Liver (tissue), 3 donors: Measurements from ENCODE around the gene PCID2.

Experiments
- MAX ChIP-seq: IDR thresholded peaks from 2 replicates; pipeline ENCODE4 v1.6.1; 2016; ENCODE audit warnings: antibody characterized with exemption
- NR2F2 ChIP-seq: IDR thresholded peaks from 2 replicates; pipeline ENCODE4 v1.6.1; 2016; ENCODE audit warnings: antibody characterized with exemption
- RAD21 ChIP-seq, 2 donors: IDR thresholded peaks; 2 replicates each; pipeline ENCODE4 v1.6.1; 2016; ENCODE audit warnings: antibody characterized with exemption in 2 of 2, mild to moderate bottlenecking in 2 of 2
- RXRA ChIP-seq, 2 donors: IDR thresholded peaks; 2 replicates each; pipeline ENCODE4 v1.6.1; 2017 to 2018; ENCODE audit warnings: antibody characterized with exemption in 2 of 2, mild to moderate bottlenecking in 1 of 2
- SP1 ChIP-seq: IDR thresholded peaks from 2 replicates; pipeline ENCODE4 v1.6.1; 2018; ENCODE audit warnings: antibody characterized with exemption, mild to moderate bottlenecking
- YY1 ChIP-seq: IDR thresholded peaks from 2 replicates; pipeline ENCODE4 v1.6.1; 2016; ENCODE audit warnings: antibody characterized with exemption, mild to moderate bottlenecking
- TF ChIP-seq, protein P1 (sequence below): fragments of 150-350 bp; IDR thresholded peaks from 2 replicates; pipeline ENCODE4 v1.5.1; 2017; ENCODE audit warnings: improper control_type of control experiment, low read depth, low read length; ENCODE audit not compliant: missing input control
- TF ChIP-seq, protein P2 (sequence below): IDR thresholded peaks from 2 replicates; pipeline ENCODE4 v1.6.1; 2016; ENCODE audit warnings: antibody characterized with exemption
- donor health status: healthy.
- donor health status: healthy.

- TF ChIP-seq, protein P1, sequence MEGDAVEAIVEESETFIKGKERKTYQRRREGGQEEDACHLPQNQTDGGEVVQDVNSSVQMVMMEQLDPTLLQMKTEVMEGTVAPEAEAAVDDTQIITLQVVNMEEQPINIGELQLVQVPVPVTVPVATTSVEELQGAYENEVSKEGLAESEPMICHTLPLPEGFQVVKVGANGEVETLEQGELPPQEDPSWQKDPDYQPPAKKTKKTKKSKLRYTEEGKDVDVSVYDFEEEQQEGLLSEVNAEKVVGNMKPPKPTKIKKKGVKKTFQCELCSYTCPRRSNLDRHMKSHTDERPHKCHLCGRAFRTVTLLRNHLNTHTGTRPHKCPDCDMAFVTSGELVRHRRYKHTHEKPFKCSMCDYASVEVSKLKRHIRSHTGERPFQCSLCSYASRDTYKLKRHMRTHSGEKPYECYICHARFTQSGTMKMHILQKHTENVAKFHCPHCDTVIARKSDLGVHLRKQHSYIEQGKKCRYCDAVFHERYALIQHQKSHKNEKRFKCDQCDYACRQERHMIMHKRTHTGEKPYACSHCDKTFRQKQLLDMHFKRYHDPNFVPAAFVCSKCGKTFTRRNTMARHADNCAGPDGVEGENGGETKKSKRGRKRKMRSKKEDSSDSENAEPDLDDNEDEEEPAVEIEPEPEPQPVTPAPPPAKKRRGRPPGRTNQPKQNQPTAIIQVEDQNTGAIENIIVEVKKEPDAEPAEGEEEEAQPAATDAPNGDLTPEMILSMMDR = no peak
- TF ChIP-seq RAD21 (IDR thresholded peaks at IDR 0.05) (no peak), MAX (no peak), YY1 (no peak), NR2F2 (no peak), RXRA (IDR thresholded peaks at IDR 0.05) (no peak), SP1 (no peak)
- TF ChIP-seq, protein P2, sequence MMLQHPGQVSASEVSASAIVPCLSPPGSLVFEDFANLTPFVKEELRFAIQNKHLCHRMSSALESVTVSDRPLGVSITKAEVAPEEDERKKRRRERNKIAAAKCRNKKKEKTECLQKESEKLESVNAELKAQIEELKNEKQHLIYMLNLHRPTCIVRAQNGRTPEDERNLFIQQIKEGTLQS = no peak
Measured at GRCh38 chr13:113207890-113208420, 514 bp downstream of the PCID2 start.
